Gastrocnemius medialis (tissue), 4 donors: ENCODE results near the gene ZNF366.

Source experiments
- POLR2A ChIP-seq, 2 donors: fragments of 450-650 bp; IDR thresholded peaks; one replicate each; pipeline ENCODE4 v1.6.1; 2017; ENCODE audit warnings: antibody characterized with exemption in 2 of 2, mild to moderate bottlenecking in 2 of 2, moderate library complexity in 2 of 2
- TF ChIP-seq, protein P1 (sequence below), 5 experiments: fragments of 450-650 bp in 3 of 5; fragments of 200-600 bp in 2 of 5; sonication (generic) in 2 of 5; IDR thresholded peaks in 4 of 5; conservative IDR thresholded peaks in 1 of 5; 1 replicate in 4 of 5; 2 replicates in 1 of 5; pipeline ENCODE4 v1.5.1; 2016 to 2019; ENCODE audit warnings: antibody characterized with exemption in 5 of 5, mild to moderate bottlenecking in 3 of 5, moderate library complexity in 3 of 5

DNA sequence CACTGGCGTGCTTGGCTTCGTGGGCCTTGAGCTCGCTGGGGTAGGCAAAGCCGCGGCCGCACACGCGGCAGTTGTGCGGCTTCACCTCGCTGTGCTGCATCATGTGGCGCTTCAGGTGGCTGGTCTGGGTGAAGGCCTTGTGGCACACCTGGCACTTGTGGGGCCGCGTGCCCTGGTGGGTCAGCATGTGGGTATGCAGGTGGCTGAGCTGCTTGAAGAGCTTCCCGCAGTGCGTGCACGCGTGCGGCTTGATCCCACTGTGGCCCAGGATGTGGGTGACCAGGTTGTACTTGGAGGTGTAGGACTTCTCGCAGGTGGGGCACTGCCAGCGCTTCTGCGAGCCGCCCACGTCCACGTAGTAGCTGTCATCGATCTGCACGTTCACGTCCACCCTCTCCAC is 46.8 kb downstream of the ZNF366 start:
- TF ChIP-seq, protein P1, sequence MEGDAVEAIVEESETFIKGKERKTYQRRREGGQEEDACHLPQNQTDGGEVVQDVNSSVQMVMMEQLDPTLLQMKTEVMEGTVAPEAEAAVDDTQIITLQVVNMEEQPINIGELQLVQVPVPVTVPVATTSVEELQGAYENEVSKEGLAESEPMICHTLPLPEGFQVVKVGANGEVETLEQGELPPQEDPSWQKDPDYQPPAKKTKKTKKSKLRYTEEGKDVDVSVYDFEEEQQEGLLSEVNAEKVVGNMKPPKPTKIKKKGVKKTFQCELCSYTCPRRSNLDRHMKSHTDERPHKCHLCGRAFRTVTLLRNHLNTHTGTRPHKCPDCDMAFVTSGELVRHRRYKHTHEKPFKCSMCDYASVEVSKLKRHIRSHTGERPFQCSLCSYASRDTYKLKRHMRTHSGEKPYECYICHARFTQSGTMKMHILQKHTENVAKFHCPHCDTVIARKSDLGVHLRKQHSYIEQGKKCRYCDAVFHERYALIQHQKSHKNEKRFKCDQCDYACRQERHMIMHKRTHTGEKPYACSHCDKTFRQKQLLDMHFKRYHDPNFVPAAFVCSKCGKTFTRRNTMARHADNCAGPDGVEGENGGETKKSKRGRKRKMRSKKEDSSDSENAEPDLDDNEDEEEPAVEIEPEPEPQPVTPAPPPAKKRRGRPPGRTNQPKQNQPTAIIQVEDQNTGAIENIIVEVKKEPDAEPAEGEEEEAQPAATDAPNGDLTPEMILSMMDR (IDR thresholded peaks at IDR 0.05 in 4 of 5, conservative IDR thresholded peaks at IDR 0.05 in 1 of 5) = no peak
- TF ChIP-seq POLR2A (IDR thresholded peaks at IDR 0.05) = no peak
